Cardiac muscle cell (in vitro differentiated cells and primary cell): Measurements from ENCODE around the gene CD96. TPM values are rescaled to one million over a fixed set of nuclear protein-coding genes. Genes with fewer than 3 reads are reported as not detected.
A peak's percentile ranks its signal among the peaks of the same experiment; 100 is the strongest.

Source experiments
- DNase-seq, 2 donors: peaks; one replicate each; pipeline versions ENCODE4 v3.0.0 to v3.0.0-alpha.2; 2010 to 2017; ENCODE audit warnings: low read depth in 1 of 2, low spot score in 1 of 2
- H3K27ac ChIP-seq: fragments of 200-600 bp; sonication (generic); 2 replicates; pipeline ENCODE4 v1.5.1; 2016
- H3K27me3 ChIP-seq: fragments of 200-600 bp; sonication (generic); 2 replicates; pipeline ENCODE4 v1.6.0; 2016; ENCODE audit warnings: control low read depth
- H3K36me3 ChIP-seq: fragments of 200-600 bp; sonication (generic); 2 replicates; pipeline ENCODE4 v1.5.1; 2016; ENCODE audit warnings: control low read depth
- H3K4me1 ChIP-seq: fragments of 200-600 bp; sonication (generic); 2 replicates; pipeline ENCODE4 v1.8.1; 2017; ENCODE audit warnings: low read depth, mild to moderate bottlenecking, mixed run types
- H3K4me3 ChIP-seq: fragments of 200-600 bp; sonication (generic); 2 replicates; pipeline ENCODE4 v1.5.1; 2016; ENCODE audit warnings: mild to moderate bottlenecking
- H3K9me3 ChIP-seq: fragments of 200-600 bp; sonication (generic); 2 replicates; pipeline ENCODE4 v1.5.1; 2017; ENCODE audit warnings: low read depth, mild to moderate bottlenecking, control low read depth
- CTCF ChIP-seq: IDR thresholded peaks from 2 replicates; pipeline ENCODE4 v1.5.1; 2012; ENCODE audit warnings: low read depth, mild to moderate bottlenecking, low read length
- polyA plus RNA-seq: library from polyadenylated mRNA; unstranded; fragments of >200 nt; fragmentation: Nextera tagmentation; extraction: Ambion mirVana; gene quantifications from 2 replicates; pipeline ENCODE4 v1.2.1, GENCODE V29; 2016
- total RNA-seq: library from RNA; depleted of rRNA; stranded (reverse); fragments of >200 nt; gene quantifications from 2 replicates; pipeline ENCODE4 v1.2.3, GENCODE V29; 2016

CD96 gene
- total and polyA plus RNA-seq, 2 experiments from 2014 or later: not detected

- Histone ChIP-seq H3K36me3 (no peaks in the 10 kb centered on the region), H3K27ac (no peak overlapping the region), H3K4me3 (no peak overlapping the region), H3K27me3 (peaks cover 5% of the 10 kb centered on the region), H3K4me1 (peaks cover 11% of the 10 kb centered on the region), H3K9me3 (no peaks in the 10 kb centered on the region)
- DNase-seq: peak in 1 of 2 donors; percentile 58
- no peak for TF ChIP-seq CTCF
Measured at GRCh38 chr3:111695636-111696117, 153.7 kb downstream of the CD96 start.

- Histone ChIP-seq H3K36me3 (no peaks in the 10 kb centered on the region), H3K9me3 (no peaks in the 10 kb centered on the region), H3K27ac (no peak overlapping the region), H3K4me1 (no peaks in the 10 kb centered on the region), H3K27me3 (no peaks in the 10 kb centered on the region), H3K4me3 (no peak overlapping the region)
- no peak for TF ChIP-seq CTCF
- DNase-seq: no peak
Measured at GRCh38 chr3:111700054-111700453, 158.1 kb downstream of the CD96 start.

- Histone ChIP-seq H3K27me3 (no peaks in the 10 kb centered on the region), H3K4me1 (no peaks in the 10 kb centered on the region), H3K27ac (no peak overlapping the region), H3K9me3 (no peaks in the 10 kb centered on the region), H3K4me3 (no peak overlapping the region), H3K36me3 (no peaks in the 10 kb centered on the region)
- TF ChIP-seq CTCF: no peak
- DNase-seq: no peak
Measured at GRCh38 chr3:111701292-111701906, 159.4 kb downstream of the CD96 start.

Other genes starting within 250 kb of the CD96 start
- gene ZBED2, start 53.1 kb downstream of the CD96 start, total RNA-seq: not detected in 2 replicates
- not detected in 2 replicates for gene ZBED2, start 53.1 kb downstream of the CD96 start, polyA plus RNA-seq
- gene PLCXD2, start 132.5 kb downstream of the CD96 start, total RNA-seq: 1.4 and 2.5 TPM in 2 replicates
- 1.1 and 1.5 TPM in 2 replicates for gene PLCXD2, start 132.5 kb downstream of the CD96 start, polyA plus RNA-seq